Measurements from ENCODE around the gene GALNT1. TPM values are rescaled to one million over a fixed set of nuclear protein-coding genes. Genes with fewer than 3 reads are reported as not detected.

GALNT1 gene
- total and polyA plus RNA-seq, 7 donors: 23.7 to 70.3 (median 52.3) TPM

- peaks cover 11% of the 10 kb centered on the region for H3K9me3 ChIP-seq
- ATAC-seq (no peak), DNase-seq (no peak)
- H3K4me3 ChIP-seq: no peak overlapping the region
- intact Hi-C loops (cut with DNase I): no loop called here
- H3K36me3 ChIP-seq (ENCODE audit: insufficient read depth in 1 of 2, low read depth in 1 of 2): no peaks in the 10 kb centered on the region
- TF ChIP-seq CTCF (IDR thresholded peaks at IDR 0.05): no peak
- no peaks in the 10 kb centered on the region for H3K4me1 ChIP-seq
- no peak overlapping the region for H3K27ac ChIP-seq
- 71 to 74% (median 73%) methylated on average over 4 of the region's 4 CpGs for WGBS, 3 donors
- no peaks in the 10 kb centered on the region for H3K27me3 ChIP-seq (ENCODE audit: insufficient read depth in 3 of 3, low read length in 2 of 3)
Observed at GRCh38 chr18:35716169-35716831, 134.8 kb downstream of the GALNT1 start.

GRCh38 chr18:35717182-35717581 is 135.6 kb downstream of the GALNT1 start:
- no peak for TF ChIP-seq CTCF (IDR thresholded peaks at IDR 0.05)
- H3K4me3 ChIP-seq: no peak overlapping the region
- no peaks in the 10 kb centered on the region for H3K27me3 ChIP-seq (ENCODE audit: insufficient read depth in 3 of 3, low read length in 2 of 3)
- H3K27ac ChIP-seq: no peak overlapping the region
- intact Hi-C loops (cut with DNase I): no loop called here
- DNase-seq (no peak), ATAC-seq (no peak)
- no peaks in the 10 kb centered on the region for H3K36me3 ChIP-seq (ENCODE audit: insufficient read depth in 1 of 2, low read depth in 1 of 2)
- no peaks in the 10 kb centered on the region for H3K4me1 ChIP-seq
- 93% methylated on average over 5 of the region's 5 CpGs for WGBS, 3 donors
- H3K9me3 ChIP-seq: peaks cover 11% of the 10 kb centered on the region

GRCh38 chr18:35721431-35722081 is 140.0 kb downstream of the GALNT1 start:
- Histone ChIP-seq H3K27me3 (ENCODE audit: insufficient read depth in 3 of 3, low read length in 2 of 3) (no peaks in the 10 kb centered on the region), H3K36me3 (ENCODE audit: insufficient read depth in 1 of 2, low read depth in 1 of 2) (no peaks in the 10 kb centered on the region), H3K4me3 (no peak overlapping the region), H3K9me3 (peaks cover 11% of the 10 kb centered on the region), H3K4me1 (no peaks in the 10 kb centered on the region), H3K27ac (no peak overlapping the region)
- no peak for TF ChIP-seq CTCF (IDR thresholded peaks at IDR 0.05)
- intact Hi-C loops (cut with DNase I): no loop called here
- ATAC-seq: no peak
- WGBS, 3 donors: 84 to 92% (median 86%) methylated on average over 6 of the region's 6 CpGs
- DNase-seq: no peak

GRCh38 chr18:35728676-35729075 is 147.1 kb downstream of the GALNT1 start:
- no peak for ATAC-seq
- Histone ChIP-seq H3K36me3 (ENCODE audit: insufficient read depth in 1 of 2, low read depth in 1 of 2) (no peaks in the 10 kb centered on the region), H3K4me1 (no peaks in the 10 kb centered on the region), H3K27ac (no peak overlapping the region), H3K4me3 (no peak overlapping the region), H3K27me3 (ENCODE audit: insufficient read depth in 3 of 3, low read length in 2 of 3) (no peaks in the 10 kb centered on the region), H3K9me3 (no peaks in the 10 kb centered on the region)
- intact Hi-C loops (cut with DNase I): no loop called here
- WGBS, 3 donors: 62 to 75% (median 68%) methylated on average over 3 of the region's 3 CpGs
- TF ChIP-seq CTCF (IDR thresholded peaks at IDR 0.05): no peak
- no peak for DNase-seq

All from psoas muscle (tissue), 8 donors.